Kidney tubule cell (primary cell): ENCODE measurements around the gene PTGS2.
"Not testable (repeated sequence)": the region's sequence is repeated elsewhere in the genome, so short reads cannot be mapped to it uniquely, and the experiment has no call there.

Experiments used
- DNase-seq: peaks from one replicate; pipeline ENCODE4 v3.0.0-alpha.2; 2018; ENCODE audit warnings: low spot score

Gene PTGS2

GRCh38 chr1:186670297-186671135, 9.7 kb downstream of the PTGS2 start:
- DNase-seq = no peak

GRCh38 chr1:186669784-186670183, 10.4 kb downstream of the PTGS2 start:
- not testable (repeated sequence) for DNase-seq

- DNase-seq = not testable (repeated sequence)
These were observed 16.0 kb downstream of the PTGS2 start for GRCh38 chr1:186664217-186664616.

- DNase-seq = peak; percentile 32
These were observed 17.5 kb downstream of the PTGS2 start for GRCh38 chr1:186662752-186663151.

GRCh38 chr1:186659890-186660341, 20.3 kb downstream of the PTGS2 start:
- no peak for DNase-seq

- peak; percentile 8 for DNase-seq
These were observed 21.2 kb downstream of the PTGS2 start for GRCh38 chr1:186658999-186659398.

- DNase-seq = no peak
These were observed 22.7 kb downstream of the PTGS2 start for GRCh38 chr1:186657481-186657880.

- DNase-seq = no peak
These were observed 24.3 kb downstream of the PTGS2 start for GRCh38 chr1:186655876-186656275.

GRCh38 chr1:186654741-186655140, 25.5 kb downstream of the PTGS2 start:
- DNase-seq = no peak

GRCh38 chr1:186653312-186653711, 26.9 kb downstream of the PTGS2 start:
- no peak for DNase-seq

- no peak for DNase-seq
These were observed 31.6 kb downstream of the PTGS2 start for GRCh38 chr1:186648613-186649012.

- not testable (repeated sequence) for DNase-seq
These were observed 32.2 kb downstream of the PTGS2 start for GRCh38 chr1:186647985-186648384.

GRCh38 chr1:186643614-186644013, 36.6 kb downstream of the PTGS2 start:
- no peak for DNase-seq

GRCh38 chr1:186637567-186637966, 42.7 kb downstream of the PTGS2 start:
- not testable (repeated sequence) for DNase-seq

- no peak for DNase-seq
These were observed 43.4 kb downstream of the PTGS2 start for GRCh38 chr1:186636786-186637185.

GRCh38 chr1:186634511-186634910, 45.7 kb downstream of the PTGS2 start:
- no peak for DNase-seq

GRCh38 chr1:186633116-186633515, 47.1 kb downstream of the PTGS2 start:
- no peak for DNase-seq

- no peak for DNase-seq
These were observed 50.9 kb downstream of the PTGS2 start for GRCh38 chr1:186629341-186629740.

- DNase-seq = no peak
These were observed 51.3 kb downstream of the PTGS2 start for GRCh38 chr1:186628910-186629309.

- DNase-seq = no peak
These were observed 53.2 kb downstream of the PTGS2 start for GRCh38 chr1:186627019-186627418.

- no peak for DNase-seq
These were observed 53.8 kb downstream of the PTGS2 start for GRCh38 chr1:186626356-186626932.

GRCh38 chr1:186623551-186623950, 56.7 kb downstream of the PTGS2 start:
- no peak for DNase-seq
